ENCODE results near the gene SEMG2. TPM values are rescaled to one million over a fixed set of nuclear protein-coding genes. Genes with fewer than 3 reads are reported as not detected.

Gene SEMG2
- total RNA-seq, 6 donors from 2014 or later, result not detected

GRCh38 chr20:45211569-45212474 lies 9.4 kb upstream of the SEMG2 start:
- Histone ChIP-seq H3K9me3 (no peaks in the 10 kb centered on the region), H3K4me1 (no peaks in the 10 kb centered on the region), H3K4me3 (no peak overlapping the region), H3K27ac (no peak overlapping the region), H3K36me3 (no peaks in the 10 kb centered on the region), H3K27me3 (no peaks in the 10 kb centered on the region)
- no peak for ATAC-seq (ENCODE audit: low FRiP score in 2 of 2)
- TF ChIP-seq EP300 (IDR thresholded peaks at IDR 0.05) (no peak), POLR2AphosphoS5 (IDR thresholded peaks at IDR 0.05) (no peak), CTCF (IDR thresholded peaks at IDR 0.05) (no peak), POLR2A (IDR thresholded peaks at IDR 0.05) (no peak)
- DNase-seq, result no peak

GRCh38 chr20:45212836-45213235 lies 8.3 kb upstream of the SEMG2 start:
- WGBS, 2 donors, result 87 to 89% methylated on average over 3 of the region's 3 CpGs
- Histone ChIP-seq H3K27me3 (no peaks in the 10 kb centered on the region), H3K9me3 (no peaks in the 10 kb centered on the region), H3K27ac (no peak overlapping the region), H3K4me1 (no peaks in the 10 kb centered on the region), H3K36me3 (no peaks in the 10 kb centered on the region), H3K4me3 (no peak overlapping the region)
- DNase-seq (no peak), ATAC-seq (ENCODE audit: low FRiP score in 2 of 2) (no peak)
- TF ChIP-seq POLR2AphosphoS5 (IDR thresholded peaks at IDR 0.05) (no peak), POLR2A (IDR thresholded peaks at IDR 0.05) (no peak), EP300 (IDR thresholded peaks at IDR 0.05) (no peak), CTCF (IDR thresholded peaks at IDR 0.05) (no peak)

- TF ChIP-seq POLR2A (IDR thresholded peaks at IDR 0.05) (no peak), POLR2AphosphoS5 (IDR thresholded peaks at IDR 0.05) (no peak), EP300 (IDR thresholded peaks at IDR 0.05) (no peak), CTCF (IDR thresholded peaks at IDR 0.05) (no peak)
- Histone ChIP-seq H3K27me3 (no peaks in the 10 kb centered on the region), H3K4me1 (no peaks in the 10 kb centered on the region), H3K4me3 (no peak overlapping the region), H3K9me3 (no peaks in the 10 kb centered on the region), H3K36me3 (no peaks in the 10 kb centered on the region), H3K27ac (no peak overlapping the region)
- DNase-seq (no peak), ATAC-seq (ENCODE audit: low FRiP score in 2 of 2) (no peak)
- 73 to 79% methylated on average over 4 of the region's 4 CpGs for WGBS, 2 donors
These were observed 3.0 kb upstream of the SEMG2 start for GRCh38 chr20:45218124-45218523.

GRCh38 chr20:45218636-45219035 lies 2.5 kb upstream of the SEMG2 start:
- ATAC-seq (ENCODE audit: low FRiP score in 2 of 2), result no peak
- Histone ChIP-seq H3K4me1 (no peaks in the 10 kb centered on the region), H3K27me3 (no peaks in the 10 kb centered on the region), H3K27ac (no peak overlapping the region), H3K9me3 (no peaks in the 10 kb centered on the region), H3K36me3 (no peaks in the 10 kb centered on the region), H3K4me3 (no peak overlapping the region)
- DNase-seq, result no peak
- WGBS, 2 donors, result 90 to 95% methylated on average over 2 of the region's 2 CpGs
- TF ChIP-seq POLR2A (IDR thresholded peaks at IDR 0.05) (no peak), CTCF (IDR thresholded peaks at IDR 0.05) (no peak)

- no peaks in the 10 kb centered on the region for H3K9me3 ChIP-seq
- H3K27ac ChIP-seq, result no peak overlapping the region
- no peaks in the 10 kb centered on the region for H3K36me3 ChIP-seq
- no peak for TF ChIP-seq POLR2A (IDR thresholded peaks at IDR 0.05)
- TF ChIP-seq CTCF (IDR thresholded peaks at IDR 0.05), result no peak
- TF ChIP-seq EP300 (IDR thresholded peaks at IDR 0.05), result no peak
- TF ChIP-seq POLR2AphosphoS5 (IDR thresholded peaks at IDR 0.05), result no peak
- no peak for ATAC-seq (ENCODE audit: low FRiP score in 2 of 2)
- no peaks in the 10 kb centered on the region for H3K27me3 ChIP-seq
- no peaks in the 10 kb centered on the region for H3K4me1 ChIP-seq
- DNase-seq, result no peak
- no peak overlapping the region for H3K4me3 ChIP-seq
These were observed 2.0 kb downstream of the SEMG2 start for GRCh38 chr20:45223136-45223535.

All from upper lobe of left lung (tissue), 6 donors.